ENCODE data around the gene ZNF732. TPM values are rescaled to one million over a fixed set of nuclear protein-coding genes. Genes with fewer than 3 reads are reported as not detected.

ZNF732 gene
- total RNA-seq, 1 donor from 2014 or later, result 0.79 TPM

- TF ChIP-seq CTCF (IDR thresholded peaks at IDR 0.05; ENCODE audit: insufficient read depth, low read length, poor library complexity, severe bottlenecking), result no peak
- no peak overlapping the region for H3K4me3 ChIP-seq (ENCODE audit: low read depth, low read length)
- H3K27me3 ChIP-seq (ENCODE audit: control insufficient read depth, insufficient read depth, low read length), result no peaks in the 10 kb centered on the region
- DNase-seq (ENCODE audit: low read depth), result no peak
- no peaks in the 10 kb centered on the region for H3K36me3 ChIP-seq (ENCODE audit: control insufficient read depth, insufficient read depth, low read length)
These were observed 81.3 kb downstream of the ZNF732 start for GRCh38 chr4:223913-224497.

Other genes starting within 250 kb of the ZNF732 start
- gene ZNF718, start 181.0 kb downstream of the ZNF732 start, total RNA-seq, result 13.5 and 13.9 TPM in 2 replicates
- 8.4 and 10.6 TPM in 2 replicates for gene ZNF141, start 32.3 kb upstream of the ZNF732 start, total RNA-seq
- 10.9 and 16.4 TPM in 2 replicates for gene ZNF721, start 193.7 kb upstream of the ZNF732 start, total RNA-seq
- gene PIGG, start 193.7 kb upstream of the ZNF732 start, total RNA-seq, result 48.9 and 51.6 TPM in 2 replicates

Measured in kidney epithelial cell (primary cell).